HCT116 (cell line): Measurements from ENCODE around the gene SH2D1B. TPM values are rescaled to one million over a fixed set of nuclear protein-coding genes. Genes with fewer than 3 reads are reported as not detected.

ENCODE experiments used
- ATAC-seq: fragments of 200-7000 bp; cut with Tn5 transposase; 2 replicates; pipeline ENCODE4 v1.9.1; 2020; ENCODE audit warnings: mild to moderate bottlenecking, moderate library complexity
- BruUV-seq: library from RNA; stranded (reverse); fragments of 400-500 nt; replicated peaks from 2 replicates; lab custom pipeline; 2021; lab: Mats Ljungman, UMichigan
- CTCF ChIA-PET: fragments of 300-600 bp; sonication (Branson Sonifier 250); formaldehyde crosslinking; loops from one replicate; lab custom pipeline; 2021; ENCODE audit warnings: antibody characterized with exemption; lab: Charles Lee
- POLR2A ChIA-PET: fragments of 300-600, 350-600 bp; sonication (Branson Sonifier 250); formaldehyde crosslinking; loops from one replicate; lab custom pipeline; 2021; ENCODE audit warnings: antibody characterized with exemption; lab: Charles Lee
- RAD21 ChIA-PET, 2 experiments: fragments of 300-600 bp; sonication (Branson Sonifier 250); formaldehyde crosslinking; loops; one replicate each; lab custom pipeline; 2023; ENCODE audit warnings: low total read pairs in 2 of 2; ENCODE audit not compliant: uncharacterized antibody in 2 of 2, unreplicated experiment in 2 of 2, low non-redundant PET in 1 of 2; lab: Charles Lee
- DNase-seq: peaks from one replicate; pipeline ENCODE4 v3.0.0-alpha.2; 2010; ENCODE audit warnings: low read depth, low spot score
- H2AFZ ChIP-seq: fragments of 200-600 bp; shearing (Covaris generic), sonication (generic); 2 replicates; pipeline ENCODE4 v1.6.1; 2017; ENCODE audit warnings: low read depth, mixed run types, mixed read lengths, antibody characterized with exemption, low read length; ENCODE audit not compliant: poor library complexity, severe bottlenecking
- H3K27ac ChIP-seq: 2 replicates; pipeline ENCODE4 v1.5.1; 2012; ENCODE audit warnings: low read depth, low read length
- H3K27me3 ChIP-seq: fragments of 200-600 bp; sonication (generic); 2 replicates; pipeline ENCODE4 v1.6.1; 2016; ENCODE audit warnings: mixed run types, low read length, mixed read lengths; ENCODE audit not compliant: insufficient read depth
- H3K36me3 ChIP-seq, 2 experiments: fragments of 200-500 bp in 1 of 2; fragments of 200-600 bp in 1 of 2; sonication (Bioruptor generic) in 1 of 2; sonication (generic) in 1 of 2; 2 replicates each; pipeline versions ENCODE4 v1.5.1 to v1.6.1; 2014 to 2016; ENCODE audit warnings: low read length in 2 of 2, inconsistent platforms in 1 of 2, mixed read lengths in 1 of 2, mixed run types in 1 of 2; ENCODE audit not compliant: insufficient read depth in 2 of 2, control insufficient read depth in 1 of 2
- H3K4me1 ChIP-seq, 2 experiments: fragments of 200-600 bp in 1 of 2; sonication (generic) in 1 of 2; 2 replicates each; pipeline versions ENCODE4 v1.5.1 to v1.6.1; 2012 to 2017; ENCODE audit warnings: low read length in 2 of 2, inconsistent platforms in 1 of 2, mild to moderate bottlenecking in 1 of 2, mixed read lengths in 1 of 2, mixed run types in 1 of 2, moderate library complexity in 1 of 2; ENCODE audit not compliant: insufficient read depth in 2 of 2, control insufficient read depth in 1 of 2
- H3K4me2 ChIP-seq: fragments of 200-600 bp; sonication (generic); 2 replicates; pipeline ENCODE4 v1.6.1; 2017; ENCODE audit warnings: mixed run types, low read length, mixed read lengths
- H3K4me3 ChIP-seq, 2 experiments: fragments of 200-600 bp in 1 of 2; sonication (generic) in 1 of 2; replicated peaks in 1 of 2; 2 replicates each; pipeline ENCODE4 v1.5.1; 2011 to 2016; ENCODE audit warnings: low read length in 2 of 2, control low read depth in 1 of 2, low read depth in 1 of 2, mild to moderate bottlenecking in 1 of 2, mixed read lengths in 1 of 2, mixed run types in 1 of 2
- H3K79me2 ChIP-seq: fragments of 200-600 bp; sonication (generic); 2 replicates; pipeline ENCODE4 v1.6.1; 2017; ENCODE audit warnings: mild to moderate bottlenecking, mixed run types, low read length, moderate library complexity, mixed read lengths; ENCODE audit not compliant: insufficient read depth
- H3K9ac ChIP-seq: fragments of 200-600 bp; sonication (generic); 2 replicates; pipeline ENCODE4 v1.6.1; 2016; ENCODE audit warnings: low read length, mixed read lengths
- H3K9me2 ChIP-seq: fragments of 200-600 bp; sonication (generic), shearing (Covaris generic); 2 replicates; pipeline ENCODE4 v1.6.1; 2017; ENCODE audit warnings: mixed run types, mild to moderate bottlenecking, moderate library complexity; ENCODE audit not compliant: insufficient read depth
- H3K9me3 ChIP-seq, 2 experiments: fragments of 200-500 bp in 1 of 2; fragments of 200-600 bp in 1 of 2; sonication (Bioruptor generic) in 1 of 2; sonication (generic) in 1 of 2; 2 replicates each; pipeline ENCODE4 v1.6.1; 2014 to 2017; ENCODE audit warnings: low read length in 2 of 2, mixed read lengths in 2 of 2, inconsistent platforms in 1 of 2, low read depth in 1 of 2, mild to moderate bottlenecking in 1 of 2, mixed run types in 1 of 2, moderate library complexity in 1 of 2; ENCODE audit not compliant: control insufficient read depth in 1 of 2, insufficient read depth in 1 of 2
- H4K20me1 ChIP-seq: fragments of 200-600 bp; sonication (generic), shearing (Covaris generic); 2 replicates; pipeline ENCODE4 v1.6.1; 2017; ENCODE audit warnings: mixed run types, mild to moderate bottlenecking, moderate library complexity; ENCODE audit not compliant: insufficient read depth
- ATF3 ChIP-seq: IDR thresholded peaks from 2 replicates; pipeline ENCODE4 v1.6.1; 2012
- CTCF ChIP-seq, 3 experiments: fragments of 200-600 bp in 1 of 3; sonication (generic) in 1 of 3; IDR thresholded peaks in 2 of 3; conservative IDR thresholded peaks in 1 of 3; 2 replicates each; pipeline ENCODE4 v1.5.1; 2012 to 2017; ENCODE audit warnings: low read depth in 2 of 3, low read length in 2 of 3, antibody characterized with exemption in 1 of 3, borderline replicate concordance in 1 of 3, control low read depth in 1 of 3, mild to moderate bottlenecking in 1 of 3, mixed read lengths in 1 of 3, mixed run types in 1 of 3, moderate library complexity in 1 of 3; ENCODE audit not compliant: insufficient read depth in 1 of 3
- EZH2phosphoT487 ChIP-seq: fragments of 200-600 bp; IDR thresholded peaks from 2 replicates; pipeline ENCODE4 v1.6.1; 2018; ENCODE audit warnings: antibody characterized with exemption, borderline replicate concordance
- FOSL1 ChIP-seq: IDR thresholded peaks from 2 replicates; pipeline ENCODE4 v1.6.1; 2012; ENCODE audit warnings: low read depth
- RAD21 ChIP-seq: IDR thresholded peaks from 2 replicates; pipeline ENCODE4 v1.6.1; 2012; ENCODE audit warnings: low read depth, mild to moderate bottlenecking
- SIN3A ChIP-seq: IDR thresholded peaks from 2 replicates; pipeline ENCODE4 v1.6.1; 2012; ENCODE audit warnings: low read depth
- ZFX ChIP-seq: fragments of 450-650 bp; IDR thresholded peaks from 2 replicates; pipeline ENCODE4 v1.6.1; 2017
- ZNF274 ChIP-seq: fragments of 200-500 bp; sonication (Bioruptor generic); IDR thresholded peaks from 2 replicates; pipeline ENCODE4 v1.6.1; 2014; ENCODE audit warnings: mild to moderate bottlenecking, low read depth, low read length, inconsistent platforms
- intact Hi-C: fragments of 100-400 bp; cut with micrococcal nuclease; formaldehyde crosslinking; loops from 2 replicates; pipeline ENCODE4 v1.10.0; 2022
- total RNA-seq: library from RNA; stranded (reverse); gene quantifications from one replicate; pipeline ENCODE4 v1.2.1, GENCODE V29; 2021; ENCODE audit not compliant: unreplicated experiment
- TF ChIP-seq, protein P1 (sequence below): IDR thresholded peaks from 2 replicates; pipeline ENCODE4 v1.6.1; 2012

The SH2D1B gene
- total RNA-seq, 1 experiment from 2014 or later: 0.12 TPM

GRCh38 chr1:162407539-162407938 lies 4.4 kb downstream of the SH2D1B start:
- no peaks in the 10 kb centered on the region for H3K36me3 ChIP-seq
- CTCF ChIA-PET: no interaction called here
- no peak overlapping the region for H3K4me2 ChIP-seq
- H3K4me3 ChIP-seq: no peak overlapping the region
- DNase-seq (no peak), ATAC-seq (no peak)
- no peak overlapping the region for H2AFZ ChIP-seq
- peaks cover 5 to 16% of the 10 kb centered on the region in 2 experiments for H3K4me1 ChIP-seq
- H3K9ac ChIP-seq: no peak overlapping the region
- H4K20me1 ChIP-seq: no peaks in the 10 kb centered on the region
- no peak overlapping the region for H3K27ac ChIP-seq
- no peaks in the 10 kb centered on the region for H3K9me2 ChIP-seq
- intact Hi-C loops: no loop called here
- no TSS peak for BruUV-seq
- POLR2A ChIA-PET: interaction anchor here (1.1 kb wide), 1 partner anchor 8 kb away, joined by 3 read pairs; no protein-coding TSS in a partner anchor
- RAD21 ChIA-PET: no interaction called here
- H3K9me3 ChIP-seq: no peaks in the 10 kb centered on the region
- TF ChIP-seq, protein P1, sequence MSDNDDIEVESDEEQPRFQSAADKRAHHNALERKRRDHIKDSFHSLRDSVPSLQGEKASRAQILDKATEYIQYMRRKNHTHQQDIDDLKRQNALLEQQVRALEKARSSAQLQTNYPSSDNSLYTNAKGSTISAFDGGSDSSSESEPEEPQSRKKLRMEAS: no peak
- no peak for TF ChIP-seq ZFX
- TF ChIP-seq ATF3: no peak
- no peak for TF ChIP-seq FOSL1
- no peak for TF ChIP-seq RAD21
- TF ChIP-seq SIN3A: no peak
- no peak for TF ChIP-seq ZNF274
- TF ChIP-seq CTCF (IDR thresholded peaks at IDR 0.05 in 2 of 3, conservative IDR thresholded peaks at IDR 0.05 in 1 of 3; ENCODE audit: borderline replicate concordance in 1 of 3, insufficient read depth in 1 of 3, low read depth in 2 of 3, low read length in 2 of 3): no peak
- H3K27me3 ChIP-seq: no peaks in the 10 kb centered on the region
- H3K79me2 ChIP-seq: no peaks in the 10 kb centered on the region

DNA sequence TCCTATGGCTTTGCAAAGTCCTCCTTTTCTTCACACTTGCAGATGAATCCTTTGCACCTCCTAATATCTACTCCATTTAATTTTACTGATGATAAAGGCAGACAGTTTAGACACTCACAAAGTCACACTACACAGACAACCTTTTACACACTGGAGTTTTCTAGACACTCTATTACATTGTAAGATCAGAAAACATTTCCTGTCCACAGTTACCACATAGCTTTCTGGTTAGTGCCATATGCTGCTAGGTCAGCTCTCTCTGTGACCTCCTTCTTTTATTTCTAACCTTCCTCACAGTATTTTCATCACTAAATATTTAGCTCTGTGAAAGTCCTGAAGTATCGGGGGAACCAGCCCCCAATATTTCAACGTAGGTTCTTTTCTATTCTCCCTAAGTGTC lies 5.1 kb downstream of the SH2D1B start:
- H3K9me2 ChIP-seq: no peaks in the 10 kb centered on the region
- ChIA-PET POLR2A (interaction anchor here (1.1 kb wide), 1 partner anchor 9 kb away, joined by 3 read pairs; no protein-coding TSS in a partner anchor), CTCF (no interaction called here)

More for the DNA sequence above, 5.1 kb downstream of the SH2D1B start:
- H3K36me3 ChIP-seq: no peaks in the 10 kb centered on the region
- H3K27me3 ChIP-seq: no peaks in the 10 kb centered on the region
- no peak overlapping the region for H3K4me3 ChIP-seq
- H3K9me3 ChIP-seq: no peaks in the 10 kb centered on the region
- H3K9ac ChIP-seq: no peak overlapping the region
- BruUV-seq: no TSS peak
- ATAC-seq (no peak), DNase-seq (no peak)
- no peaks in the 10 kb centered on the region for H3K79me2 ChIP-seq
- no peaks in the 10 kb centered on the region for H4K20me1 ChIP-seq
- H3K27ac ChIP-seq: no peak overlapping the region
- TF ChIP-seq ATF3: no peak
- TF ChIP-seq EZH2phosphoT487: no peak
- RAD21 ChIA-PET: no interaction called here
- no peak overlapping the region for H3K4me2 ChIP-seq
- H3K4me1 ChIP-seq: peaks cover 5 to 9% of the 10 kb centered on the region in 2 experiments
- intact Hi-C loops: no loop called here
- no peak overlapping the region for H2AFZ ChIP-seq
